ENCODE measurements around the gene LY6G6C.

DNA sequence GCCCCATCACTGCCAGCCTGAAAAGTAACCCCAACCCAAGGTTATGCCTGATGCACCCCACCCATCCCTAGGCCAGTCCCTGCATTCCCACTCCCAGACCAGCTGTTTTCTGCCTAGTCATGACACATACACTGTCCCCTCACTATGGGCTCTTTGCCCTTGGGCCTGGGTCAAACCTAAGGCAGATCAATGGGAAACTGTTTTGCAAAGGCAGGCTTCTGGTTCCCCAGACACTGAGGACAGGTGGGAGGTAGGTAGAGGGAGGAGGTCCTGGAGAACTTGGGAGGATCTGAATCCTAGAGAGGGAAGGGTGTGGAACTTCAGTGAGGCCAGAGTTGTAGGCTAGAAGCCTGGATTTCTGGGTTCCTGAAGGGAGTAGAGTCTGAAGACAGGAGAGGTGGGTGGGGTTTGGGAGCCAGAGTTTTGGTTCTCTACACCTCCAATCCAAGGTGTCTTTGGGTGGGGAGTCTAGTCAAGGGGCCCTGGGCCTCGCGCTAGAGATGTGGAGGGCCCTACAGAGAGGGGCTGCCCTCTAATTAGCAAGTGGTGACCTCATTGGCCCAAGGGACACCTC, 12.8 kb upstream of the LY6G6C start:
- no peak for TF ChIP-seq EP300 (IDR thresholded peaks at IDR 0.05; ENCODE audit: borderline replicate concordance)
- TF ChIP-seq, protein P1, sequence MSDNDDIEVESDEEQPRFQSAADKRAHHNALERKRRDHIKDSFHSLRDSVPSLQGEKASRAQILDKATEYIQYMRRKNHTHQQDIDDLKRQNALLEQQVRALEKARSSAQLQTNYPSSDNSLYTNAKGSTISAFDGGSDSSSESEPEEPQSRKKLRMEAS (IDR thresholded peaks at IDR 0.05) = no peak
- TF ChIP-seq, protein P2, sequence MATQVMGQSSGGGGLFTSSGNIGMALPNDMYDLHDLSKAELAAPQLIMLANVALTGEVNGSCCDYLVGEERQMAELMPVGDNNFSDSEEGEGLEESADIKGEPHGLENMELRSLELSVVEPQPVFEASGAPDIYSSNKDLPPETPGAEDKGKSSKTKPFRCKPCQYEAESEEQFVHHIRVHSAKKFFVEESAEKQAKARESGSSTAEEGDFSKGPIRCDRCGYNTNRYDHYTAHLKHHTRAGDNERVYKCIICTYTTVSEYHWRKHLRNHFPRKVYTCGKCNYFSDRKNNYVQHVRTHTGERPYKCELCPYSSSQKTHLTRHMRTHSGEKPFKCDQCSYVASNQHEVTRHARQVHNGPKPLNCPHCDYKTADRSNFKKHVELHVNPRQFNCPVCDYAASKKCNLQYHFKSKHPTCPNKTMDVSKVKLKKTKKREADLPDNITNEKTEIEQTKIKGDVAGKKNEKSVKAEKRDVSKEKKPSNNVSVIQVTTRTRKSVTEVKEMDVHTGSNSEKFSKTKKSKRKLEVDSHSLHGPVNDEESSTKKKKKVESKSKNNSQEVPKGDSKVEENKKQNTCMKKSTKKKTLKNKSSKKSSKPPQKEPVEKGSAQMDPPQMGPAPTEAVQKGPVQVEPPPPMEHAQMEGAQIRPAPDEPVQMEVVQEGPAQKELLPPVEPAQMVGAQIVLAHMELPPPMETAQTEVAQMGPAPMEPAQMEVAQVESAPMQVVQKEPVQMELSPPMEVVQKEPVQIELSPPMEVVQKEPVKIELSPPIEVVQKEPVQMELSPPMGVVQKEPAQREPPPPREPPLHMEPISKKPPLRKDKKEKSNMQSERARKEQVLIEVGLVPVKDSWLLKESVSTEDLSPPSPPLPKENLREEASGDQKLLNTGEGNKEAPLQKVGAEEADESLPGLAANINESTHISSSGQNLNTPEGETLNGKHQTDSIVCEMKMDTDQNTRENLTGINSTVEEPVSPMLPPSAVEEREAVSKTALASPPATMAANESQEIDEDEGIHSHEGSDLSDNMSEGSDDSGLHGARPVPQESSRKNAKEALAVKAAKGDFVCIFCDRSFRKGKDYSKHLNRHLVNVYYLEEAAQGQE (IDR thresholded peaks at IDR 0.05; ENCODE audit: low read depth) = no peak
- no peak for TF ChIP-seq YY1 (IDR thresholded peaks at IDR 0.05; ENCODE audit: low read depth)
- no peak for TF ChIP-seq FOXM1 (IDR thresholded peaks at IDR 0.05; ENCODE audit: borderline replicate concordance, low read depth)
- TF ChIP-seq RAD21 (IDR thresholded peaks at IDR 0.05; ENCODE audit: low read depth) = no peak
- no peak for TF ChIP-seq NFIC (IDR thresholded peaks at IDR 0.05)
- no peak for TF ChIP-seq CREB1 (IDR thresholded peaks at IDR 0.05; ENCODE audit: low read depth)
- TF ChIP-seq EGR1 (IDR thresholded peaks at IDR 0.05) = no peak
- no peak; the same call in 1 of the 2 replicates for TF ChIP-seq TAF1 (IDR thresholded peaks at IDR 0.05; ENCODE audit: low read depth)
- TF ChIP-seq ZBTB7A (IDR thresholded peaks at IDR 0.05; ENCODE audit: low read depth) = no peak
- TF ChIP-seq, protein P3, sequence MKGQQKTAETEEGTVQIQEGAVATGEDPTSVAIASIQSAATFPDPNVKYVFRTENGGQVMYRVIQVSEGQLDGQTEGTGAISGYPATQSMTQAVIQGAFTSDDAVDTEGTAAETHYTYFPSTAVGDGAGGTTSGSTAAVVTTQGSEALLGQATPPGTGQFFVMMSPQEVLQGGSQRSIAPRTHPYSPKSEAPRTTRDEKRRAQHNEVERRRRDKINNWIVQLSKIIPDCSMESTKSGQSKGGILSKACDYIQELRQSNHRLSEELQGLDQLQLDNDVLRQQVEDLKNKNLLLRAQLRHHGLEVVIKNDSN (IDR thresholded peaks at IDR 0.05) = no peak
- TF ChIP-seq TEAD4 (IDR thresholded peaks at IDR 0.05) = no peak
